ENCODE results near the gene EPS8L2. TPM values are rescaled to one million over a fixed set of nuclear protein-coding genes. Genes with fewer than 3 reads are reported as not detected.

Gene EPS8L2
- total RNA-seq, 1 experiment from 2014 or later, result 92.8 TPM

DNA sequence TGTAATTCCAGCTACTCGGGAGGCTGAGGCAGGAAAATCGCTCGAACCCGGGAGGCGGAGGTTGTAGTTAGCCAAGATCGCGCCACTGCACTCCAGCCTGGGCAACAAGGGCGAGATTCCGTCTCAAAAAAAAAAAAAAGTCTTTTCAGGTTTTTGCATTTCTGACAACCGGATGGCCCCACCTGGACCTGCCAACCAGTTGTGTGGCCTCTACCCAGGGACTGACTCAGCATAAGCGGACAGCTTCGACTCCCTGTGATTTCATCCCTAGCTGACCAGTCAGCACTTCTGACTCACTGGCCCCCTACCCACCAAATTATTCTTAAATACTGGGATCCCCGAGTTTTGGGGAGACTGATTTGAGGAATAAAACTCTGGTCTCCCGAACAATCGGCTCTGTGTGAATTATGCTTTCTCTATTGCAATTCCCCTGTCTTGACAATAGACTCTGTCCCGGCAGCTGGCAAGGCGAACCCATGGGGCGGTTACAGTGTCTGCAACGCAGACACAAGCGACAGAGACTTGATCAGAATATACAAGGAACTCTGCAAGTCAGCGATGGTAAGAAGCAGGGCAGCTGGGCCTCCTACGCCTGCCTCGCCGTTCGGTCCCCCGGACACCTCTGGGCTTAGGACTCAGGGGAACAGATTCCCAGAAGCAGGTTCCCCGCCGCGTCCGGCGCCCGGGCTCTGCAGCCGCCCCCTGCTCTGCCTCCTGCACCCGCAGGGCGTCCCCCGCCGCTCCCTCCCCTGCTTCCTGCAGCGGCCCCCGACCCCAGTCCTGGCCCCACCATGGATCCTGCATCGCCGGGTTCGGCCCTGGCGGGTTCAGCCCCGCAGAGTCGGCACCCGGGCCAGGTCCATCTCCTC lies 40.5 kb downstream of the EPS8L2 start:
- peaks cover 10% of the 10 kb centered on the region for H3K23me2 ChIP-seq (ENCODE audit: insufficient read length, low read depth, low read length, poor library complexity, severe bottlenecking)
- no peak overlapping the region for H3T11ph ChIP-seq (ENCODE audit: low read length)
- no peak overlapping the region for H2BK20ac ChIP-seq (ENCODE audit: low read depth, low read length, poor library complexity, severe bottlenecking)
- H3K18ac ChIP-seq (ENCODE audit: insufficient read length, low read depth, low read length), result peak overlapping the region; percentile 73
- no peaks in the 10 kb centered on the region; the same call in 1 of the 2 replicates for H3K4me1 ChIP-seq (ENCODE audit: insufficient read depth, low read length)
- H3K14ac ChIP-seq (ENCODE audit: insufficient read depth, low read length), result peak overlapping the region; percentile 90
- no peak overlapping the region for H3K23ac ChIP-seq (ENCODE audit: insufficient read length, low read depth, low read length)
- no peaks in the 10 kb centered on the region for H3K9me3 ChIP-seq (ENCODE audit: control insufficient read depth, low read depth, low read length)
- no CpG with 5 or more reads among the region's 46 CpGs for WGBS (ENCODE audit: extremely low coverage, insufficient read length, low lambda C conversion rate)
- H3K9ac ChIP-seq (ENCODE audit: extremely low read depth, insufficient read length, low read length), result peak overlapping the region; percentile 45
- H3K79me1 ChIP-seq (ENCODE audit: insufficient read depth, low read depth, low read length, poor library complexity, severe bottlenecking), result peaks cover 8% of the 10 kb centered on the region
- no peak overlapping the region for H2BK15ac ChIP-seq (ENCODE audit: low read depth, low read length)
- peak; percentile 65 for DNase-seq
- H2AFZ ChIP-seq (ENCODE audit: low read length), result no peak overlapping the region
- no peak overlapping the region for H2BK5ac ChIP-seq (ENCODE audit: insufficient read length, low read length)
- H4K5ac ChIP-seq (ENCODE audit: insufficient read length, low read depth, low read length), result no peak overlapping the region
- H2BK120ac ChIP-seq (ENCODE audit: low read depth, low read length, poor library complexity, severe bottlenecking), result no peak overlapping the region
- no peaks in the 10 kb centered on the region for H4K20me1 ChIP-seq (ENCODE audit: control insufficient read depth, insufficient read depth, insufficient read length)
- no peak; the same call in 2 of the 3 replicates for TF ChIP-seq CTCF (conservative IDR thresholded peaks at IDR 0.05)
- no peaks in the 10 kb centered on the region for H3K27me3 Mint-ChIP-seq (ENCODE audit: low read depth)
- H3K56ac ChIP-seq (ENCODE audit: insufficient read length, low read depth, low read length), result no peak overlapping the region
- H4K8ac ChIP-seq (replicated peaks; ENCODE audit: insufficient read length, low read depth, low read length), result no peak overlapping the region
- no peak overlapping the region for H2AK5ac ChIP-seq (ENCODE audit: insufficient read length, low read length)
- H3K4ac ChIP-seq (ENCODE audit: low read depth, low read length), result no peak overlapping the region
- H4K91ac ChIP-seq (ENCODE audit: insufficient read length, low read depth, low read length), result no peak overlapping the region
- H3K79me2 ChIP-seq (ENCODE audit: insufficient read depth, low read length), result peaks cover 33% of the 10 kb centered on the region
- peaks cover 24 to 40% of the 10 kb centered on the region in 2 experiments for H3K4me1 Mint-ChIP-seq
- H3K9me3 Mint-ChIP-seq, result no peaks in the 10 kb centered on the region
- H3K27ac Mint-ChIP-seq, result peak overlapping the region; percentile 97 to 98 (median 98)
- no peaks in the 10 kb centered on the region for H3K27me3 ChIP-seq (ENCODE audit: insufficient read depth, low read length)
- peak overlapping the region; percentile 50 for H3K27ac ChIP-seq (ENCODE audit: insufficient read length, low read depth, low read length)
- peaks cover 5 to 13% (median 8%) of the 10 kb centered on the region in 3 experiments; a peak in 6 of 7 replicates for H3K36me3 Mint-ChIP-seq (ENCODE audit: insufficient read depth in 1 of 3, low read depth in 3 of 3)
- H2BK12ac ChIP-seq (ENCODE audit: insufficient read length, low read depth, low read length), result no peak overlapping the region
- peak overlapping the region; percentile 83 to 92 for H3K4me3 Mint-ChIP-seq
- peak overlapping the region; percentile 98 for H3K4me2 ChIP-seq (ENCODE audit: insufficient read depth, insufficient read length, low read length)
